Naive thymus-derived CD4-positive, alpha-beta T cell (primary cell): Measurements from ENCODE around the gene SPRN. TPM values are rescaled to one million over a fixed set of nuclear protein-coding genes. Genes with fewer than 3 reads are reported as not detected.
"Not testable (repeated sequence)": the region's sequence is repeated elsewhere in the genome, so short reads cannot be mapped to it uniquely, and the experiment has no call there.

ENCODE experiments used
- ATAC-seq: fragments of 150-1000 bp; cut with Tn5 transposase; 2 replicates; pipeline ENCODE4 v1.10.0; 2021; ENCODE audit warnings: mild to moderate bottlenecking, moderate library complexity
- CTCF ChIA-PET: fragments of 350-600 bp; sonication (Branson Sonifier 250); formaldehyde crosslinking; loops from one replicate; lab custom pipeline; 2021; ENCODE audit warnings: antibody characterized with exemption; lab: Charles Lee
- POLR2A ChIA-PET: fragments of 350-600 bp; sonication (Branson Sonifier 250); formaldehyde crosslinking; loops from one replicate; lab custom pipeline; 2021; ENCODE audit warnings: antibody characterized with exemption, inconsistent platforms; lab: Charles Lee
- DNase-seq, 9 donors: peaks; one replicate each; pipeline versions ENCODE4 v3.0.0 to v3.0.0-alpha.2; 2020 to 2022; ENCODE audit warnings: mixed read lengths in 1 of 9
- H3K27ac ChIP-seq: one replicate; pipeline ENCODE4 v1.7.0; 2013; ENCODE audit warnings: mild to moderate bottlenecking, low read depth, low read length, moderate library complexity
- H3K27me3 ChIP-seq, 2 donors: one replicate each; pipeline ENCODE4 v1.7.0; 2013; ENCODE audit warnings: low read length in 2 of 2, mild to moderate bottlenecking in 2 of 2, moderate library complexity in 2 of 2; ENCODE audit not compliant: control insufficient read depth in 2 of 2, insufficient read depth in 2 of 2
- H3K36me3 ChIP-seq, 3 experiments: 1 replicate in 2 of 3; 2 replicates in 1 of 3; pipeline ENCODE4 v1.7.0; 2013; ENCODE audit warnings: low read length in 3 of 3, mild to moderate bottlenecking in 3 of 3, moderate library complexity in 1 of 3; ENCODE audit not compliant: insufficient read depth in 3 of 3, control insufficient read depth in 2 of 3
- H3K4me1 ChIP-seq, 2 donors: one replicate each; pipeline ENCODE4 v1.7.0; 2013; ENCODE audit warnings: low read length in 2 of 2, mild to moderate bottlenecking in 2 of 2, moderate library complexity in 1 of 2; ENCODE audit not compliant: control insufficient read depth in 2 of 2, insufficient read depth in 2 of 2
- H3K4me3 ChIP-seq: 2 replicates; pipeline ENCODE4 v1.7.0; 2013; ENCODE audit warnings: mild to moderate bottlenecking, low read length
- H3K9me3 ChIP-seq, 3 experiments: 1 replicate in 2 of 3; 2 replicates in 1 of 3; pipeline ENCODE4 v1.7.0; 2013; ENCODE audit warnings: low read length in 3 of 3; ENCODE audit not compliant: control insufficient read depth in 2 of 3
- H3K27ac Mint-ChIP-seq, 9 donors: one replicate each; pipeline ENCODE4 v1.8.0; 2020 to 2022; ENCODE audit warnings: mixed read lengths in 9 of 9, mild to moderate bottlenecking in 8 of 9, moderate library complexity in 5 of 9, inconsistent platforms in 2 of 9
- H3K27me3 Mint-ChIP-seq, 5 donors: one replicate each; pipeline ENCODE4 v1.8.0; 2021 to 2022; ENCODE audit warnings: mixed read lengths in 5 of 5, mild to moderate bottlenecking in 1 of 5
- H3K36me3 Mint-ChIP-seq, 5 donors: one replicate each; pipeline ENCODE4 v1.8.0; 2020 to 2022; ENCODE audit warnings: mixed read lengths in 5 of 5, mild to moderate bottlenecking in 3 of 5, inconsistent platforms in 1 of 5
- H3K4me1 Mint-ChIP-seq, 7 donors: one replicate each; pipeline ENCODE4 v1.8.0; 2020 to 2022; ENCODE audit warnings: mixed read lengths in 7 of 7, mild to moderate bottlenecking in 3 of 7, inconsistent platforms in 1 of 7
- H3K4me3 Mint-ChIP-seq, 10 donors: one replicate each; pipeline ENCODE4 v1.8.0; 2020 to 2022; ENCODE audit warnings: mild to moderate bottlenecking in 10 of 10, mixed read lengths in 10 of 10, moderate library complexity in 6 of 10, inconsistent platforms in 2 of 10
- H3K9me3 Mint-ChIP-seq, 11 donors: one replicate each; pipeline ENCODE4 v1.8.0; 2020 to 2022; ENCODE audit warnings: mixed read lengths in 11 of 11, mild to moderate bottlenecking in 4 of 11, inconsistent platforms in 1 of 11, moderate library complexity in 1 of 11
- intact Hi-C, 2 donors: fragments of 100-400 bp; cut with micrococcal nuclease; formaldehyde crosslinking; loops; one replicate each; pipeline ENCODE4 v1.15.1; 2023
- polyA plus RNA-seq, 2 donors: library from polyadenylated mRNA; unstranded; fragments of 300-500 nt; fragmentation: Illumina TruSeq; gene quantifications; one replicate each; pipeline ENCODE4 v1.2.3, GENCODE V29; 2021
- total RNA-seq, 6 experiments: library from RNA in 5 of 6; stranded (reverse) in 5 of 6; gene quantifications; 1 replicate in 5 of 6; 2 replicates in 1 of 6; pipeline ENCODE4 v1.2.3 and lab custom pipeline; 2021 to 2026

The SPRN gene
- total and polyA plus RNA-seq, 7 experiments from 2014 or later, result 0.10 to 0.34 TPM; not detected in 5

- no peak overlapping the region for H3K4me3 ChIP-seq
- H3K27ac Mint-ChIP-seq, result peak overlapping the region in 1 of 9 donors; percentile 46
- peaks cover 0 to 24% (median 12%) of the 10 kb centered on the region in 7 donors for H3K4me1 Mint-ChIP-seq
- ATAC-seq, result no peak
- no peaks in the 10 kb centered on the region for H3K36me3 ChIP-seq
- intact Hi-C loops, result no loop called here
- H3K27ac ChIP-seq, result no peak overlapping the region
- peaks cover 9 to 27% (median 18%) of the 10 kb centered on the region in 11 donors for H3K9me3 Mint-ChIP-seq
- H3K36me3 Mint-ChIP-seq, result peaks cover 11 to 20% (median 14%) of the 10 kb centered on the region in 5 donors
- peak overlapping the region in 1 of 10 donors; percentile 42 for H3K4me3 Mint-ChIP-seq
- ChIA-PET CTCF (no interaction called here), POLR2A (no interaction called here)
- no peaks in the 10 kb centered on the region for H3K27me3 ChIP-seq
- peaks cover 0 to 9% of the 10 kb centered on the region in 2 donors for H3K4me1 ChIP-seq
- peaks cover 0 to 11% (median 4%) of the 10 kb centered on the region in 5 donors for H3K27me3 Mint-ChIP-seq
- peak in 1 of 9 donors; percentile 1 for DNase-seq
- peaks cover 4 to 27% (median 5%) of the 10 kb centered on the region in 3 experiments for H3K9me3 ChIP-seq
These were observed 18.8 kb upstream of the SPRN start for GRCh38 chr10:133442967-133443924.

GRCh38 chr10:133442191-133442966 lies 18.0 kb upstream of the SPRN start:
- Mint-ChIP-seq H3K4me1 (peaks cover 0 to 26% (median 12%) of the 10 kb centered on the region in 7 donors), H3K4me3 (peak overlapping the region in 2 of 10 donors; percentile 32 to 42), H3K27ac (peak overlapping the region in 1 of 9 donors; percentile 46), H3K9me3 (peaks cover 6 to 19% (median 9%) of the 10 kb centered on the region in 11 donors), H3K27me3 (peaks cover 0 to 7% (median 5%) of the 10 kb centered on the region in 5 donors), H3K36me3 (peaks cover 6 to 15% (median 7%) of the 10 kb centered on the region in 5 donors)
- H3K27me3 ChIP-seq, result no peaks in the 10 kb centered on the region
- ATAC-seq (peak; percentile 51), DNase-seq (peak in 1 of 9 donors; percentile 17)
- intact Hi-C loops, result no loop called here
- no peak overlapping the region for H3K4me3 ChIP-seq
- H3K9me3 ChIP-seq, result peaks cover 0 to 18% (median under 1%) of the 10 kb centered on the region in 3 experiments
- ChIA-PET POLR2A (no interaction called here), CTCF (interaction anchor here (0.6 kb wide), 1 partner anchor 79 kb away, joined by 3 read pairs; no protein-coding TSS in a partner anchor)
- H3K36me3 ChIP-seq, result no peaks in the 10 kb centered on the region
- H3K4me1 ChIP-seq, result peaks cover 0 to 9% of the 10 kb centered on the region in 2 donors
- no peak overlapping the region for H3K27ac ChIP-seq

- intact Hi-C loops, result no loop called here
- no peak overlapping the region for H3K27ac ChIP-seq
- no peaks in the 10 kb centered on the region for H3K36me3 ChIP-seq
- peaks cover 0 to 26% (median 12%) of the 10 kb centered on the region in 7 donors for H3K4me1 Mint-ChIP-seq
- peaks cover 3 to 13% (median 7%) of the 10 kb centered on the region in 11 donors for H3K9me3 Mint-ChIP-seq
- H3K9me3 ChIP-seq, result peaks cover 0 to 12% (median 0%) of the 10 kb centered on the region in 3 experiments
- no peak for ATAC-seq
- no peak overlapping the region for H3K4me3 ChIP-seq
- DNase-seq, result no peak
- H3K4me3 Mint-ChIP-seq, result no peak overlapping the region
- POLR2A ChIA-PET, result no interaction called here
- H3K27ac Mint-ChIP-seq, result no peak overlapping the region
- H3K4me1 ChIP-seq, result peaks cover 0 to 9% of the 10 kb centered on the region in 2 donors
- peaks cover 3 to 10% (median 8%) of the 10 kb centered on the region in 5 donors for H3K36me3 Mint-ChIP-seq
- CTCF ChIA-PET, result interaction anchor here (0.6 kb wide), 1 partner anchor 80 kb away, joined by 3 read pairs; no protein-coding TSS in a partner anchor
- peaks cover under 1 to 12% (median 11%) of the 10 kb centered on the region in 5 donors for H3K27me3 Mint-ChIP-seq
- H3K27me3 ChIP-seq, result no peaks in the 10 kb centered on the region
These were observed 17.4 kb upstream of the SPRN start for GRCh38 chr10:133441780-133442179.

GRCh38 chr10:133441356-133441755 lies 16.9 kb upstream of the SPRN start:
- POLR2A ChIA-PET, H3K4me1 ChIP-seq, ATAC-seq, DNase-seq, CTCF ChIA-PET, H3K27ac ChIP-seq, H3K27ac Mint-ChIP-seq, H3K4me3 Mint-ChIP-seq, H3K27me3 ChIP-seq, H3K36me3 ChIP-seq, H3K4me3 ChIP-seq, intact Hi-C loops, H3K9me3 ChIP-seq: not testable (repeated sequence)
- H3K9me3 Mint-ChIP-seq, result peaks cover 0 to 13% (median 7%) of the 10 kb centered on the region in 11 donors
- H3K4me1 Mint-ChIP-seq, result peaks cover 0 to 26% (median 12%) of the 10 kb centered on the region in 7 donors
- H3K27me3 Mint-ChIP-seq, result peaks cover 4 to 17% (median 15%) of the 10 kb centered on the region in 5 donors
- peaks cover 0 to 11% (median 5%) of the 10 kb centered on the region in 5 donors for H3K36me3 Mint-ChIP-seq

GRCh38 chr10:133440633-133441285 lies 16.3 kb upstream of the SPRN start:
- H3K9me3 ChIP-seq, result peaks cover 0 to 7% (median 0%) of the 10 kb centered on the region in 3 experiments
- ATAC-seq, result no peak
- H3K4me3 ChIP-seq, result no peak overlapping the region
- H3K27me3 ChIP-seq, result no peaks in the 10 kb centered on the region
- Mint-ChIP-seq H3K4me3 (no peak overlapping the region), H3K4me1 (peaks cover 0 to 26% (median 12%) of the 10 kb centered on the region in 7 donors), H3K36me3 (peaks cover 0 to 11% (median 5%) of the 10 kb centered on the region in 5 donors), H3K27ac (no peak overlapping the region), H3K27me3 (peaks cover 4 to 17% (median 16%) of the 10 kb centered on the region in 5 donors), H3K9me3 (peaks cover 0 to 14% (median 7%) of the 10 kb centered on the region in 11 donors)
- ChIA-PET CTCF (no interaction called here), POLR2A (no interaction called here)
- no peak for DNase-seq
- peaks cover 0 to 9% of the 10 kb centered on the region in 2 donors for H3K4me1 ChIP-seq
- no peak overlapping the region for H3K27ac ChIP-seq
- intact Hi-C loops, result no loop called here
- no peaks in the 10 kb centered on the region for H3K36me3 ChIP-seq
